Small intestine (tissue), 7 donors: ENCODE measurements around the gene RAD9A. TPM values are rescaled to one million over a fixed set of nuclear protein-coding genes. Genes with fewer than 3 reads are reported as not detected.

Source experiments
- DNase-seq, 2 donors: peaks; one replicate each; pipeline versions ENCODE4 v3.0.0 to v3.0.0-alpha.2; 2013
- FAIRE-seq: peaks from 2 replicates; lab custom pipeline; 2012; peaks lifted over from hg19 to GRCh38; lab: Jason Lieb, UNC
- H3K27ac ChIP-seq, 3 donors: one replicate each; pipeline ENCODE4 v1.5.1; 2013; ENCODE audit warnings: low read length in 2 of 3, mild to moderate bottlenecking in 2 of 3, control low read depth in 1 of 3, inconsistent platforms in 1 of 3, low read depth in 1 of 3, moderate library complexity in 1 of 3
- H3K27me3 ChIP-seq, 3 donors: one replicate each; pipeline ENCODE4 v1.6.1; 2013; ENCODE audit warnings: low read length in 3 of 3, inconsistent platforms in 1 of 3; ENCODE audit not compliant: control insufficient read depth in 3 of 3, insufficient read depth in 3 of 3
- H3K36me3 ChIP-seq, 3 donors: one replicate each; pipeline ENCODE4 v1.6.1; 2013; ENCODE audit warnings: low read length in 3 of 3, inconsistent platforms in 1 of 3, low read depth in 1 of 3, mild to moderate bottlenecking in 1 of 3, moderate library complexity in 1 of 3; ENCODE audit not compliant: control insufficient read depth in 3 of 3, insufficient read depth in 2 of 3
- H3K4me1 ChIP-seq, 3 donors: one replicate each; pipeline ENCODE4 v1.6.1; 2013; ENCODE audit warnings: low read length in 2 of 3, inconsistent platforms in 1 of 3, low read depth in 1 of 3, mild to moderate bottlenecking in 1 of 3, moderate library complexity in 1 of 3; ENCODE audit not compliant: control insufficient read depth in 3 of 3, insufficient read depth in 2 of 3
- H3K4me3 ChIP-seq, 3 donors: one replicate each; pipeline ENCODE4 v1.5.1; 2013; ENCODE audit warnings: low read length in 3 of 3, control low read depth in 1 of 3, inconsistent platforms in 1 of 3, low read depth in 1 of 3, mild to moderate bottlenecking in 1 of 3, moderate library complexity in 1 of 3
- H3K9me3 ChIP-seq, 2 donors: one replicate each; pipeline ENCODE4 v1.6.1; 2013; ENCODE audit warnings: low read depth in 1 of 2, low read length in 1 of 2; ENCODE audit not compliant: control insufficient read depth in 2 of 2, insufficient read depth in 1 of 2
- WGBS, 3 donors: extraction: QIAGEN DNeasy Blood & Tissue Kit; methylation state at CpG; one replicate each; pipeline ENCODE4 v1.1.7; 2013; 5-methylcytosine and 5-hydroxymethylcytosine counted together
- polyA plus RNA-seq, 4 donors: library from polyadenylated mRNA; stranded (reverse) in 3 of 4; unstranded in 1 of 4; fragments of 200-250 nt in 3 of 4; fragments of 120-200 nt in 1 of 4; gene quantifications; one replicate each; pipeline versions ENCODE4 v1.2.1 to v1.2.3, GENCODE V29; 2013
- donor health status: healthy with polysubstance abuse.
- donor health status: control.
- donor health status: control.
- donor health status: Bipolar disorder and iron deficiency.
- donor health status: healthy.

RAD9A gene
- polyA plus RNA-seq, 4 donors, result 19.5 to 88.3 (median 40.7) TPM

GRCh38 chr11:67409781-67410368, 18.1 kb downstream of the RAD9A start:
- peak; percentile 53 to 63 for DNase-seq
- peak overlapping the region in 1 of 3 donors; percentile 77 for H3K27ac ChIP-seq
- peaks cover 0 to 14% (median 2%) of the 10 kb centered on the region in 3 donors for H3K27me3 ChIP-seq

GRCh38 chr11:67410369-67410831, 18.6 kb downstream of the RAD9A start:
- FAIRE-seq (no peak), DNase-seq (no peak)
- no peak overlapping the region for H3K27ac ChIP-seq
- no peak overlapping the region for H3K4me3 ChIP-seq
- no peaks in the 10 kb centered on the region for H3K36me3 ChIP-seq
- no peaks in the 10 kb centered on the region for H3K9me3 ChIP-seq
- peaks cover 0 to 24% (median 2%) of the 10 kb centered on the region in 3 donors for H3K4me1 ChIP-seq
- peaks cover 0 to 18% (median 2%) of the 10 kb centered on the region in 3 donors for H3K27me3 ChIP-seq
- WGBS, 3 donors, result 50 to 57% (median 53%) methylated on average over 14 to 15 of the region's 15 CpGs

More at GRCh38 chr11:67409781-67410368, 18.1 kb downstream of the RAD9A start:
- Histone ChIP-seq H3K4me1 (peaks cover 0 to 25% (median under 1%) of the 10 kb centered on the region in 3 donors), H3K4me3 (peak overlapping the region in 1 of 3 donors; percentile 38), H3K9me3 (no peaks in the 10 kb centered on the region), H3K36me3 (no peaks in the 10 kb centered on the region)
- no peak for FAIRE-seq
- WGBS, 3 donors, result 14 to 21% (median 18%) methylated on average over 11 to 13 of the region's 13 CpGs

GRCh38 chr11:67410984-67411784, 19.4 kb downstream of the RAD9A start:
- WGBS, 3 donors, result 68 to 81% (median 76%) methylated on average over 16 to 17 of the region's 17 CpGs
- H3K36me3 ChIP-seq, result no peaks in the 10 kb centered on the region
- no peak overlapping the region for H3K4me3 ChIP-seq
- no peaks in the 10 kb centered on the region for H3K9me3 ChIP-seq
- H3K27me3 ChIP-seq, result peaks cover 0 to 18% (median 2%) of the 10 kb centered on the region in 3 donors
- FAIRE-seq (no peak), DNase-seq (no peak)
- no peak overlapping the region for H3K27ac ChIP-seq
- peaks cover 0 to 21% (median 2%) of the 10 kb centered on the region in 3 donors for H3K4me1 ChIP-seq

- Histone ChIP-seq H3K4me3 (no peak overlapping the region), H3K9me3 (no peaks in the 10 kb centered on the region), H3K36me3 (no peaks in the 10 kb centered on the region), H3K4me1 (peaks cover 0 to 21% (median 2%) of the 10 kb centered on the region in 3 donors), H3K27me3 (peaks cover 0 to 18% (median 2%) of the 10 kb centered on the region in 3 donors), H3K27ac (no peak overlapping the region)
- FAIRE-seq (no peak), DNase-seq (no peak)
- 30 to 60% (median 50%) methylated on average over 7 of the region's 7 CpGs for WGBS, 3 donors
Measured at GRCh38 chr11:67411785-67412152, 20.0 kb downstream of the RAD9A start.

GRCh38 chr11:67412495-67413179, 20.9 kb downstream of the RAD9A start:
- Histone ChIP-seq H3K27ac (no peak overlapping the region), H3K4me1 (peaks cover 0 to 21% (median 2%) of the 10 kb centered on the region in 3 donors), H3K27me3 (peaks cover 0 to 18% (median 2%) of the 10 kb centered on the region in 3 donors), H3K36me3 (no peaks in the 10 kb centered on the region), H3K9me3 (no peaks in the 10 kb centered on the region), H3K4me3 (no peak overlapping the region)
- FAIRE-seq (no peak), DNase-seq (no peak)
- WGBS, 3 donors, result 54 to 72% (median 55%) methylated on average over 9 of the region's 9 CpGs

GRCh38 chr11:67413266-67413849, 21.6 kb downstream of the RAD9A start:
- H3K36me3 ChIP-seq, result no peaks in the 10 kb centered on the region
- H3K27me3 ChIP-seq, result peaks cover 0 to 18% (median 2%) of the 10 kb centered on the region in 3 donors
- peaks cover 0 to 21% (median 2%) of the 10 kb centered on the region in 3 donors for H3K4me1 ChIP-seq
- FAIRE-seq, result no peak
- no peak overlapping the region for H3K4me3 ChIP-seq
- H3K9me3 ChIP-seq, result no peaks in the 10 kb centered on the region
- 39 to 66% (median 50%) methylated on average over 2 of the region's 2 CpGs for WGBS, 3 donors
- no peak overlapping the region for H3K27ac ChIP-seq
- DNase-seq, result no peak

- H3K27ac ChIP-seq, result no peak within 1 kb of the TSS
- DNase-seq (no peak), FAIRE-seq (no peak)
- no peaks in the 10 kb centered on the region for H3K9me3 ChIP-seq
- H3K36me3 ChIP-seq, result no peaks in the 10 kb centered on the region
- peaks cover 0 to 24% (median 2%) of the 10 kb centered on the region in 3 donors for H3K4me1 ChIP-seq
- H3K27me3 ChIP-seq, result peaks cover 0 to 15% (median 2%) of the 10 kb centered on the region in 3 donors
- peak within 1 kb of the TSS in 1 of 3 donors; percentile 26 for H3K4me3 ChIP-seq
- WGBS, 3 donors, result 3 to 9% (median 6%) methylated on average over 37 to 67 of the region's 67 CpGs
Measured at GRCh38 chr11:67415501-67416304, 23.9 kb downstream of the RAD9A start, which contains the start of gene CARNS1. CARNS1 (plus strand) TSS chr11:67415678; CDS start chr11:67416200, 522 bp downstream.
